Stomach (tissue), 9 donors: ENCODE measurements around the gene ZNF311. TPM values are rescaled to one million over a fixed set of nuclear protein-coding genes. Genes with fewer than 3 reads are reported as not detected.

Source experiments
- DNase-seq, 2 donors: peaks; one replicate each; pipeline versions ENCODE4 v3.0.0 to v3.0.0-alpha.2; 2013 to 2019
- H3K27ac ChIP-seq, 5 donors: fragments of 200-600 bp in 4 of 5; sonication (generic) in 4 of 5; one replicate each; pipeline ENCODE4 v1.5.1; 2013 to 2019; ENCODE audit warnings: mild to moderate bottlenecking in 1 of 5, moderate library complexity in 1 of 5
- H3K27me3 ChIP-seq, 3 donors: fragments of 200-600 bp; sonication (generic); one replicate each; pipeline ENCODE4 v1.5.1; 2017 to 2019; ENCODE audit warnings: mixed run types in 1 of 3
- H3K36me3 ChIP-seq, 4 donors: fragments of 200-600 bp; sonication (generic); 1 replicate in 3 of 4; 2 replicates in 1 of 4; pipeline ENCODE4 v1.5.1; 2016 to 2019
- H3K4me1 ChIP-seq, 4 donors: fragments of 200-600 bp; sonication (generic); one replicate each; pipeline ENCODE4 v1.5.1; 2016 to 2019
- H3K4me3 ChIP-seq, 4 donors: fragments of 200-600 bp; sonication (generic) in 3 of 4; one replicate each; pipeline ENCODE4 v1.5.1; 2016 to 2019; ENCODE audit warnings: mild to moderate bottlenecking in 1 of 4
- H3K9me3 ChIP-seq, 4 donors: fragments of 200-600 bp; sonication (generic); one replicate each; pipeline ENCODE4 v1.5.1; 2016 to 2019
- EP300 ChIP-seq: sonication (generic); formaldehyde crosslinking; IDR thresholded peaks from one replicate; pipeline ENCODE4 v1.6.1; 2017; ENCODE audit warnings: antibody characterized with exemption
- POLR2A ChIP-seq, 4 donors: fragments of 450-650 bp; IDR thresholded peaks; one replicate each; pipeline ENCODE4 v1.6.1; 2016; ENCODE audit warnings: antibody characterized with exemption in 4 of 4, control low read depth in 2 of 4, mild to moderate bottlenecking in 1 of 4, moderate library complexity in 1 of 4
- POLR2AphosphoS5 ChIP-seq, 3 donors: sonication (generic); formaldehyde crosslinking; IDR thresholded peaks; one replicate each; pipeline ENCODE4 v1.6.1; 2016; ENCODE audit warnings: antibody characterized with exemption in 3 of 3
- WGBS, 5 donors: extraction: QIAGEN DNeasy Blood & Tissue Kit in 3 of 5; methylation state at CpG; one replicate each; pipeline versions ENCODE4 v1.1.5 to v1.1.7; 2013 to 2018; 5-methylcytosine and 5-hydroxymethylcytosine counted together
- intact Hi-C: fragments of 100-400 bp; cut with DNase I; formaldehyde crosslinking; loops from one replicate; pipeline ENCODE4 v1.15.1; 2023; ENCODE audit warnings: low total_unique reads
- polyA plus RNA-seq, 3 donors: library from polyadenylated mRNA; stranded (reverse); fragments of 200-250 nt; gene quantifications; one replicate each; pipeline ENCODE4 v1.2.3, GENCODE V29; 2013
- total RNA-seq, 5 donors: library from RNA; depleted of rRNA; stranded (reverse); fragments of >200 nt; gene quantifications; one replicate each; pipeline versions ENCODE4 v1.1.0 to v1.2.3, GENCODE V29; 2014 to 2016
- TF ChIP-seq, protein P1 (sequence below), 7 experiments: fragments of 450-650 bp in 4 of 7; fragments of 200-600 bp in 3 of 7; sonication (generic) in 3 of 7; IDR thresholded peaks; one replicate each; pipeline ENCODE4 v1.5.1; 2016 to 2019; ENCODE audit warnings: antibody characterized with exemption in 7 of 7, control low read depth in 2 of 7, mild to moderate bottlenecking in 1 of 7
- donor health status: healthy with polysubstance abuse.
- donor health status: Bipolar disorder and iron deficiency.
- donor health status: healthy.

ZNF311 gene
- total and polyA plus RNA-seq, 8 donors, result 0.50 to 6.7 (median 0.73) TPM; not detected in 1

DNA sequence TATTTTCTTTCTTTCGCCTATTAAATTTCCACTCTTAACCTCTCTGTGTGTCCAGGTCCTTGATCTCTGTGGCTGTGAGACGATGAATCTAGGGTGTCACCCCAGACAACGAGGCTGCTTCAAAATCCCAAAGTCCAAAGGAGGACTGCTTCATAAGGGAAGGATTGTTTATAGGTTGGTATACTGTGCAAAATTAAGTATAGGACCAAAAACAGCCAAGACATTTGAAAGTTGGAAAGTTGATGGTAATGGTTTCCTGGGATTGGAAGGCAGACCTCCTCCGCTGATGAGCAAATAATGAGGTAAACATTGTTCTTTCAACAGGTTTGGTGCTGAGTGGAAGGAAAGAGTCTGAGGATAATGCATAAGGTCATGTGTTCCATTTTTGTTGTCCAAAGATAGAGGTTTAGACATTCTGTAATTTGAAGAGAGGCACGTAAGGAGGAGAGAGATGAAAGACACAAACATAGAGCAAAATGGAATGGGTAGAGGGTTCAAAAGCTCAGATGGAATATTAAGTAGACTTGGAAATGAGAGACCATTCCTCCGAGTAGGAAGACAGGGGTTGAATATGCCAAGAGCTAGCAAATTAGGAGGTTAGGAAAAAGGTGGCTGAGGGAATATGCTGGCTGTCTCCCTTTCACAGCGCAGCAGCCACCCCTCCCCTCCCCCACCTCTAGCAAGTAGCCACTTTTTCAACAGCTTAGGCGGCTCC lies 24.8 kb downstream of the ZNF311 start:
- Histone ChIP-seq H3K27me3 (peaks cover 0 to 32% (median 4%) of the 10 kb centered on the region in 3 donors), H3K4me3 (peak overlapping the region; percentile 60 to 74 (median 66)), H3K4me1 (peaks cover 0 to 43% (median 16%) of the 10 kb centered on the region in 4 donors), H3K9me3 (no peaks in the 10 kb centered on the region), H3K36me3 (no peaks in the 10 kb centered on the region), H3K27ac (peak overlapping the region in 3 of 5 donors; percentile 71 to 86 (median 79))
- WGBS, 5 donors, result 38 to 50% (median 42%) methylated on average over 8 of the region's 8 CpGs
- TF ChIP-seq EP300, result no peak
- TF ChIP-seq POLR2A (IDR thresholded peaks at IDR 0.05), result no peak
- no peak for TF ChIP-seq POLR2AphosphoS5 (IDR thresholded peaks at IDR 0.05)
- TF ChIP-seq, protein P1, sequence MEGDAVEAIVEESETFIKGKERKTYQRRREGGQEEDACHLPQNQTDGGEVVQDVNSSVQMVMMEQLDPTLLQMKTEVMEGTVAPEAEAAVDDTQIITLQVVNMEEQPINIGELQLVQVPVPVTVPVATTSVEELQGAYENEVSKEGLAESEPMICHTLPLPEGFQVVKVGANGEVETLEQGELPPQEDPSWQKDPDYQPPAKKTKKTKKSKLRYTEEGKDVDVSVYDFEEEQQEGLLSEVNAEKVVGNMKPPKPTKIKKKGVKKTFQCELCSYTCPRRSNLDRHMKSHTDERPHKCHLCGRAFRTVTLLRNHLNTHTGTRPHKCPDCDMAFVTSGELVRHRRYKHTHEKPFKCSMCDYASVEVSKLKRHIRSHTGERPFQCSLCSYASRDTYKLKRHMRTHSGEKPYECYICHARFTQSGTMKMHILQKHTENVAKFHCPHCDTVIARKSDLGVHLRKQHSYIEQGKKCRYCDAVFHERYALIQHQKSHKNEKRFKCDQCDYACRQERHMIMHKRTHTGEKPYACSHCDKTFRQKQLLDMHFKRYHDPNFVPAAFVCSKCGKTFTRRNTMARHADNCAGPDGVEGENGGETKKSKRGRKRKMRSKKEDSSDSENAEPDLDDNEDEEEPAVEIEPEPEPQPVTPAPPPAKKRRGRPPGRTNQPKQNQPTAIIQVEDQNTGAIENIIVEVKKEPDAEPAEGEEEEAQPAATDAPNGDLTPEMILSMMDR (IDR thresholded peaks at IDR 0.05), result no peak
- intact Hi-C loops, result loop anchor here (5.0 kb wide), 1 partner anchor 38 kb away; no protein-coding TSS in a partner anchor
- no peak for DNase-seq

DNA sequence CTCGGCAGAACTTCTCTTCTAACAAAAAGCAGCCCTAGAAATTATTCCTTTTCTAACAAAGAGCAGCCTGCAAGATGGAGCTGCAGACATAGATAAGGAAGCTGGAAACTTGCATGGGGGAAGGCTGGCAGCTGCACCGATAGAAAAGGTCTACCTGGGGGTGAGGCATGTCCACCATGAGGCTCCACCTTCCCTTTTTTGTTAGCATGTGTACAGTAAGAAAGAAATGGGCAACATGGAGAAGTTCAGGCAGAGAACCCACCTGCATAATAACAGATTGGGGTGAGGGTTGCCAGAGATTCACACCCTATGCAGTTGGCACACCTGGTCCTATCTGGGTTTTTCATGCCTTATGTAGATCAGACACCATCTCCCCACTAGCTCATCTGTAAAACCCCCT lies 25.4 kb downstream of the ZNF311 start:
- Histone ChIP-seq H3K27ac (no peak overlapping the region), H3K9me3 (no peaks in the 10 kb centered on the region), H3K4me3 (no peak overlapping the region), H3K4me1 (peaks cover 0 to 37% (median 14%) of the 10 kb centered on the region in 4 donors), H3K36me3 (no peaks in the 10 kb centered on the region), H3K27me3 (peaks cover 0 to 32% (median 4%) of the 10 kb centered on the region in 3 donors)
- intact Hi-C loops, result loop anchor here (5.0 kb wide), 1 partner anchor 37 kb away; no protein-coding TSS in a partner anchor
- DNase-seq, result no peak
- TF ChIP-seq EP300 (no peak), POLR2AphosphoS5 (IDR thresholded peaks at IDR 0.05) (no peak), POLR2A (IDR thresholded peaks at IDR 0.05) (no peak)
- TF ChIP-seq, protein P1 (IDR thresholded peaks at IDR 0.05), result no peak
- WGBS, 5 donors, result 27 to 38% (median 35%) methylated on average over 2 of the region's 2 CpGs

DNA sequence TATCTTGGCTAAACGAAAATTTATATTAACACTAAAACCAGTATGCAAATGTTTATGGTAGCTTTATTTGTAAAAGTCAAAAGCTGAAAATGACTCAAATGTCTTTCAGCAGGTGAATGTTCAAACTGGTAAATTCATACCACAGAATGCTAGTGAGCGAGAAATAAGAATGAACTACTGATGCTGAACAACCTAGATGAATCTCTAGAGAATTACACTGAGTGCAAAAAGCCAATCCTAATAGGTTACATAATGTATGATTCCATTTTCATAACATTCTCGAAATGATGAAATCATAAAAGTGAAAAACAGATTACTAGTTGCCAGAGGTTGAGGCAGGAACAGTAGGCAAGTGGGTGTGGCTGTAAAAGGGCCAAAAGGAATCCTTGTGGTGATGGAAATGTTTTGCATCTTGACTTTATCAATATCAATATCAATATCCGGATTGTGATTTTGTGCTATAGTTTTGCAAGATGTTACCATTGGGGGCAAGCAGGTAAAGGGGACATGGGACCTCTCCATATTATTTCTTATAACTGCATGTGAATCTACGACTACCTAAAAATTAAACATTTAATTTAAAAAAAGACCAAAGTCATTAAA lies 26.1 kb downstream of the ZNF311 start:
- H3K27ac ChIP-seq, result no peak overlapping the region
- H3K4me3 ChIP-seq, result no peak overlapping the region
- no peaks in the 10 kb centered on the region for H3K36me3 ChIP-seq
- 78 to 86% (median 84%) methylated on average over 5 of the region's 5 CpGs for WGBS, 5 donors
- DNase-seq, result no peak
- intact Hi-C loops, result no loop called here
- H3K4me1 ChIP-seq, result peaks cover 0 to 37% (median 13%) of the 10 kb centered on the region in 4 donors
- H3K9me3 ChIP-seq, result no peaks in the 10 kb centered on the region
- TF ChIP-seq POLR2AphosphoS5 (IDR thresholded peaks at IDR 0.05) (no peak), EP300 (no peak), POLR2A (IDR thresholded peaks at IDR 0.05) (no peak)
- TF ChIP-seq, protein P1 (IDR thresholded peaks at IDR 0.05), result no peak
- H3K27me3 ChIP-seq, result peaks cover 0 to 35% (median 4%) of the 10 kb centered on the region in 3 donors

DNA sequence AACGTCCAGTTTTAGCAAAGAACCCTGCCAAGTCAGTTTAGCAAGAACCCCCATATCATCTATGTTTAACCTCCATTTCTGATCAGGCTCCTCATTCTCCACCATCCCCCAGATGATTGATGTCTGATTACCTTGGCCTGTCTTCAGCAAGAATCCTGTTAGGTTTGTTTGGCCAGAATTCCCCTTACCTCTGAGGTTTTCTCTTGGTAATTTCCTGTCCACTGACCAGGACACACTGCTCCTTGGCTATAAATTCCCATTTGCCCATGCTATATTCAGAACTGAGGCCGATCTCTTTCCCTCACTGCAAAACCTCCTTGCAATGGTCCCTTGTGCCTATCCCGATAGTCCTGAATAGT lies 27.0 kb downstream of the ZNF311 start:
- TF ChIP-seq, protein P1 (IDR thresholded peaks at IDR 0.05), result no peak
- TF ChIP-seq EP300, result no peak
- no peak for TF ChIP-seq POLR2A (IDR thresholded peaks at IDR 0.05)
- TF ChIP-seq POLR2AphosphoS5 (IDR thresholded peaks at IDR 0.05), result no peak
- H3K27me3 ChIP-seq, result peaks cover 0 to 37% (median 4%) of the 10 kb centered on the region in 3 donors
- DNase-seq, result no peak
- no peaks in the 10 kb centered on the region for H3K36me3 ChIP-seq
- no peak overlapping the region for H3K27ac ChIP-seq
- 80 to 97% (median 91%) methylated on average over 3 of the region's 3 CpGs for WGBS, 5 donors
- no peaks in the 10 kb centered on the region for H3K9me3 ChIP-seq
- H3K4me1 ChIP-seq, result peaks cover 0 to 34% (median 13%) of the 10 kb centered on the region in 4 donors
- intact Hi-C loops, result no loop called here
- no peak overlapping the region for H3K4me3 ChIP-seq
